Measurements from ENCODE around the gene SH2D7.

Gene SH2D7

GRCh38 chr15:78092261-78093041, at the start of gene SH2D7:
TSS of gene SH2D7 (plus strand) at chr15:78092561. CDS start at chr15:78092585, 24 bp downstream.
- DNase-seq (ENCODE audit: low read depth in 2 of 2) = no peak

GRCh38 chr15:78044407-78045155, 47.8 kb upstream of the SH2D7 start:
- DNase-seq (ENCODE audit: low read depth in 2 of 2) = no peak

- DNase-seq (ENCODE audit: low read depth in 2 of 2) = no peak
Observed at GRCh38 chr15:78045189-78045588, 47.2 kb upstream of the SH2D7 start.

- DNase-seq (ENCODE audit: low read depth in 2 of 2) = no peak
Observed at GRCh38 chr15:78046796-78047341, 45.5 kb upstream of the SH2D7 start.

GRCh38 chr15:78047761-78048627, 44.4 kb upstream of the SH2D7 start:
- DNase-seq (ENCODE audit: low read depth in 2 of 2) = no peak

GRCh38 chr15:78048628-78048920, 43.8 kb upstream of the SH2D7 start:
- DNase-seq (ENCODE audit: low read depth in 2 of 2) = no peak

- DNase-seq (ENCODE audit: low read depth in 2 of 2) = peak; percentile 49
Observed at GRCh38 chr15:78049691-78050440, 42.5 kb upstream of the SH2D7 start.

GRCh38 chr15:78050441-78050809, 41.9 kb upstream of the SH2D7 start:
- DNase-seq (ENCODE audit: low read depth in 2 of 2) = no peak

GRCh38 chr15:78050826-78051225, 41.5 kb upstream of the SH2D7 start:
- no peak for DNase-seq (ENCODE audit: low read depth in 2 of 2)

- DNase-seq (ENCODE audit: low read depth in 2 of 2) = no peak
Observed at GRCh38 chr15:78051596-78051995, 40.8 kb upstream of the SH2D7 start.

- DNase-seq (ENCODE audit: low read depth in 2 of 2) = no peak
Observed at GRCh38 chr15:78052001-78052401, 40.4 kb upstream of the SH2D7 start.

- DNase-seq (ENCODE audit: low read depth in 2 of 2) = no peak
Observed at GRCh38 chr15:78052545-78052944, 39.8 kb upstream of the SH2D7 start.

- no peak for DNase-seq (ENCODE audit: low read depth in 2 of 2)
Observed at GRCh38 chr15:78054518-78054917, 37.8 kb upstream of the SH2D7 start.

- DNase-seq (ENCODE audit: low read depth in 2 of 2) = no peak
Observed at GRCh38 chr15:78054966-78055365, 37.4 kb upstream of the SH2D7 start.

- DNase-seq (ENCODE audit: low read depth in 2 of 2) = no peak
Observed at GRCh38 chr15:78055919-78056713, 36.2 kb upstream of the SH2D7 start.

GRCh38 chr15:78056714-78057269, 35.6 kb upstream of the SH2D7 start:
- no peak for DNase-seq (ENCODE audit: low read depth in 2 of 2)

- DNase-seq (ENCODE audit: low read depth in 2 of 2) = no peak
Observed at GRCh38 chr15:78057803-78058202, 34.6 kb upstream of the SH2D7 start.

GRCh38 chr15:78058401-78058935, 33.9 kb upstream of the SH2D7 start:
- DNase-seq (ENCODE audit: low read depth in 2 of 2) = no peak

- no peak for DNase-seq (ENCODE audit: low read depth in 2 of 2)
Observed at GRCh38 chr15:78059110-78059839, 33.1 kb upstream of the SH2D7 start.
